IMR-90 (cell line): ENCODE measurements around the gene CMIP. TPM values are rescaled to one million over a fixed set of nuclear protein-coding genes. Genes with fewer than 3 reads are reported as not detected.

Experiments
- ATAC-seq: fragments of 200-7000 bp; cut with Tn5 transposase; 2 replicates; pipeline ENCODE4 v1.9.1; 2020; ENCODE audit warnings: low read depth, mild to moderate bottlenecking, moderate library complexity
- BruUV-seq: library from RNA; stranded (reverse); fragments of 400-500 nt; replicated peaks from 2 replicates; lab custom pipeline; 2021; lab: Mats Ljungman, UMichigan
- CTCF ChIA-PET: fragments of 300-600 bp; formaldehyde crosslinking; extraction: SDS; loops from one replicate; lab custom pipeline; 2021; ENCODE audit warnings: antibody characterized with exemption; lab: Yijun Ruan, JAX
- POLR2A ChIA-PET: fragments of 300-600 bp; sonication (Branson Sonifier 250); formaldehyde crosslinking; loops from one replicate; lab custom pipeline; 2022; ENCODE audit warnings: antibody characterized with exemption; ENCODE audit not compliant: unreplicated experiment; lab: Charles Lee
- DNase-seq: peaks from one replicate; pipeline ENCODE4 v3.0.0; 2013
- H2AFZ ChIP-seq: replicated peaks from 2 replicates; pipeline ENCODE3; 2013; ENCODE audit warnings: low read length, mild to moderate bottlenecking; ENCODE audit not compliant: poor library complexity
- H2AK5ac ChIP-seq: 2 replicates; pipeline ENCODE4 v1.6.1; 2013; ENCODE audit warnings: low read depth, low read length, inconsistent platforms
- H2AK9ac ChIP-seq: replicated peaks from 2 replicates; pipeline ENCODE3; 2013; ENCODE audit warnings: mild to moderate bottlenecking, low read depth, low read length, moderate library complexity; ENCODE audit not compliant: poor library complexity
- H2BK120ac ChIP-seq: 2 replicates; pipeline ENCODE4 v1.6.1; 2013; ENCODE audit warnings: low read depth, low read length, inconsistent platforms
- H2BK15ac ChIP-seq: 3 replicates; pipeline ENCODE4 v1.6.1; 2013; ENCODE audit warnings: low read depth, low read length, inconsistent platforms
- H2BK20ac ChIP-seq: 2 replicates; pipeline ENCODE4 v1.6.1; 2013; ENCODE audit warnings: low read depth, mild to moderate bottlenecking, inconsistent platforms, low read length, moderate library complexity
- H2BK5ac ChIP-seq: 2 replicates; pipeline ENCODE4 v1.6.1; 2013; ENCODE audit warnings: mild to moderate bottlenecking, low read depth, low read length, inconsistent platforms; ENCODE audit not compliant: poor library complexity, severe bottlenecking
- H3K14ac ChIP-seq: replicated peaks from 2 replicates; pipeline ENCODE4 v1.6.1; 2013; ENCODE audit warnings: low read depth, low read length, inconsistent platforms
- H3K18ac ChIP-seq: 2 replicates; pipeline ENCODE4 v1.6.1; 2013; ENCODE audit warnings: low read depth, low read length, control low read depth
- H3K23ac ChIP-seq: 2 replicates; pipeline ENCODE4 v1.6.1; 2013; ENCODE audit warnings: low read depth, low read length, inconsistent platforms
- H3K27ac ChIP-seq: 2 replicates; pipeline ENCODE4 v1.5.1; 2013; ENCODE audit warnings: mild to moderate bottlenecking, control low read depth, low read length; ENCODE audit not compliant: insufficient read depth
- H3K27me3 ChIP-seq: 2 replicates; pipeline ENCODE4 v1.6.1; 2013; ENCODE audit warnings: low read length; ENCODE audit not compliant: control insufficient read depth, insufficient read depth
- H3K36me3 ChIP-seq: 2 replicates; pipeline ENCODE4 v1.6.1; 2013; ENCODE audit warnings: low read length, mixed read lengths; ENCODE audit not compliant: control insufficient read depth, insufficient read depth
- H3K4ac ChIP-seq: 2 replicates; pipeline ENCODE4 v1.6.1; 2013; ENCODE audit warnings: low read depth, low read length, inconsistent platforms
- H3K4me1 ChIP-seq: 2 replicates; pipeline ENCODE4 v1.6.1; 2013; ENCODE audit warnings: low read length, mixed read lengths; ENCODE audit not compliant: control insufficient read depth, insufficient read depth
- H3K4me2 ChIP-seq: 2 replicates; pipeline ENCODE4 v1.6.1; 2013; ENCODE audit warnings: low read depth, mild to moderate bottlenecking, control low read depth, low read length, moderate library complexity
- H3K4me3 ChIP-seq: 2 replicates; pipeline ENCODE4 v1.5.1; 2013; ENCODE audit warnings: low read depth, mild to moderate bottlenecking, control low read depth, low read length, moderate library complexity; ENCODE audit not compliant: insufficient read depth
- H3K56ac ChIP-seq: 2 replicates; pipeline ENCODE4 v1.6.1; 2013; ENCODE audit warnings: low read length, inconsistent platforms; ENCODE audit not compliant: insufficient read depth; ENCODE audit errors: extremely low read depth
- H3K79me1 ChIP-seq, 2 experiments: 2 replicates each; pipeline ENCODE4 v1.6.1; 2013; ENCODE audit warnings: low read length in 2 of 2, inconsistent platforms in 1 of 2, low read depth in 1 of 2
- H3K9ac ChIP-seq: 2 replicates; pipeline ENCODE4 v1.6.1; 2013; ENCODE audit warnings: low read depth, low read length, control low read depth
- H3K9me1 ChIP-seq: 2 replicates; pipeline ENCODE4 v1.6.1; 2013; ENCODE audit warnings: low read length, inconsistent platforms; ENCODE audit not compliant: insufficient read depth
- H3K9me3 ChIP-seq: 2 replicates; pipeline ENCODE4 v1.6.1; 2013; ENCODE audit warnings: low read length; ENCODE audit not compliant: control insufficient read depth, insufficient read depth
- H4K20me1 ChIP-seq: 2 replicates; pipeline ENCODE4 v1.6.1; 2013; ENCODE audit warnings: low read length, inconsistent platforms; ENCODE audit not compliant: insufficient read depth
- H4K5ac ChIP-seq: 2 replicates; pipeline ENCODE4 v1.6.1; 2013; ENCODE audit warnings: mild to moderate bottlenecking, low read depth, low read length, control low read depth
- H4K8ac ChIP-seq, 2 experiments: 2 replicates each; pipeline ENCODE4 v1.6.1; 2013; ENCODE audit warnings: low read depth in 2 of 2, low read length in 2 of 2, control low read depth in 1 of 2, inconsistent platforms in 1 of 2
- H4K91ac ChIP-seq: 2 replicates; pipeline ENCODE4 v1.6.1; 2013; ENCODE audit warnings: low read depth, low read length, inconsistent platforms; ENCODE audit not compliant: insufficient read depth
- CHD1 ChIP-seq: IDR thresholded peaks from 2 replicates; pipeline ENCODE4 v1.6.1; 2012; ENCODE audit warnings: low read depth, low read length, improper control_type of control experiment
- ELK1 ChIP-seq: fragments of 150-350 bp; IDR thresholded peaks from 2 replicates; pipeline ENCODE4 v1.6.1; 2016; ENCODE audit warnings: low read depth, mild to moderate bottlenecking, low read length, moderate library complexity, borderline replicate concordance
- FOS ChIP-seq: fragments of 150-350 bp; IDR thresholded peaks from 2 replicates; pipeline ENCODE4 v1.6.1; 2016; ENCODE audit warnings: low read depth, low read length
- MAZ ChIP-seq: IDR thresholded peaks from 2 replicates; pipeline ENCODE4 v1.6.1; 2012; ENCODE audit warnings: low read depth, mild to moderate bottlenecking, low read length, improper control_type of control experiment, moderate library complexity, borderline replicate concordance
- MXI1 ChIP-seq: IDR thresholded peaks from 2 replicates; pipeline ENCODE4 v1.6.1; 2012; ENCODE audit warnings: low read depth, mild to moderate bottlenecking, low read length, moderate library complexity, borderline replicate concordance
- NFE2L2 ChIP-seq: fragments of 150-350 bp; IDR thresholded peaks from 2 replicates; pipeline ENCODE4 v1.6.1; 2016; ENCODE audit warnings: low read depth, mild to moderate bottlenecking, low read length
- POLR2A ChIP-seq: IDR thresholded peaks from 2 replicates; pipeline ENCODE4 v1.6.1; 2012; ENCODE audit warnings: mild to moderate bottlenecking, low read depth, low read length
- WGBS, 2 experiments: methylation state at CpG; one replicate each; pipeline versions ENCODE4 v1.1.5 to v1.1.7; 2013; ENCODE audit warnings: missing lambda C conversion rate in 2 of 2; ENCODE audit not compliant: insufficient read length in 1 of 2; ENCODE audit errors: extremely low coverage in 2 of 2; 5-methylcytosine and 5-hydroxymethylcytosine counted together
- dilution Hi-C: fragments of 300-500 bp; cut with HindIII; formaldehyde crosslinking; loops from one replicate; pipeline ENCODE4 v1.14.3; 2018; ENCODE audit warnings: low sequenced_read_pairs; ENCODE audit not compliant: unreplicated experiment
- in situ Hi-C: fragments of 300-500 bp; cut with MboI; formaldehyde crosslinking; loops from 3 replicates; pipeline ENCODE4 v1.14.3; 2019; ENCODE audit warnings: low sequenced_read_pairs, inconsistent platforms, mixed read lengths
- intact Hi-C: fragments of 100-400 bp; cut with micrococcal nuclease; formaldehyde crosslinking; loops from 2 replicates; pipeline ENCODE4 v1.10.0; 2022
- polyA plus RNA-seq, 3 experiments: library from polyadenylated mRNA; depleted of rRNA; stranded (reverse); fragments of >200 nt; gene quantifications; 2 replicates each; pipeline ENCODE4 v1.2.3, GENCODE V29; 2012; ENCODE audit warnings: low replicate concordance in 1 of 3
- total RNA-seq: library from RNA; depleted of rRNA; stranded (reverse); fragments of >200 nt; gene quantifications from 2 replicates; pipeline ENCODE4 v1.2.3, GENCODE V29; 2012

CMIP gene
- total and polyA plus RNA-seq, 2 of the 4 experiments (the other 2 are of a cell fraction): 3.2 to 11.6 TPM

- Histone ChIP-seq H3K4me2 (no peak overlapping the region), H4K8ac (no peak overlapping the region), H2BK15ac (no peak overlapping the region), H3K79me1 (no peaks in the 10 kb centered on the region), H2BK20ac (no peak overlapping the region), H3K36me3 (no peaks in the 10 kb centered on the region), H3K9me3 (no peaks in the 10 kb centered on the region), H2AK5ac (no peak overlapping the region), H3K14ac (no peak overlapping the region), H4K20me1 (peaks cover 20% of the 10 kb centered on the region), H3K18ac (no peak overlapping the region), H3K4me1 (peaks cover 12% of the 10 kb centered on the region), H3K27ac (no peak overlapping the region), H4K5ac (no peak overlapping the region), H3K4ac (no peak overlapping the region), H3K27me3 (peaks cover 53% of the 10 kb centered on the region), H3K9me1 (peaks cover 8% of the 10 kb centered on the region), H3K56ac (no peak overlapping the region), H2BK5ac (no peak overlapping the region), H4K91ac (no peak overlapping the region), H2BK120ac (no peak overlapping the region), H2AK9ac (no peak overlapping the region), H3K23ac (no peak overlapping the region), H3K9ac (no peak overlapping the region), H3K4me3 (no peak overlapping the region), H2AFZ (no peak overlapping the region)
- ATAC-seq: no peak
- dilution Hi-C loops (no loop called here), intact Hi-C loops (no loop called here), in situ Hi-C loops (no loop called here)
- BruUV-seq: no TSS peak
- DNase-seq: no peak
- POLR2A ChIA-PET: no interaction called here
- WGBS, 2 experiments: no CpG with 5 or more reads among the region's 10 CpGs
- no peak for TF ChIP-seq POLR2A
- no peak for TF ChIP-seq NFE2L2
- no peak for TF ChIP-seq MXI1
- TF ChIP-seq CHD1: no peak
- TF ChIP-seq FOS: no peak
- TF ChIP-seq MAZ: no peak
- no peak for TF ChIP-seq ELK1
- CTCF ChIA-PET: no interaction called here
These were observed 272.0 kb downstream of the CMIP start for GRCh38 chr16:81716478-81717225.
